H9 (cell line): ENCODE measurements around the gene ACTL9. TPM values are rescaled to one million over a fixed set of nuclear protein-coding genes. Genes with fewer than 3 reads are reported as not detected.

Experiments
- DNase-seq: peaks from one replicate; pipeline ENCODE4 v3.0.0-alpha.2; 2017
- H2AFZ ChIP-seq: one replicate; pipeline ENCODE4 v1.6.1; 2013; ENCODE audit warnings: mild to moderate bottlenecking, low read length, control low read depth, moderate library complexity
- H2AK5ac ChIP-seq: 2 replicates; pipeline ENCODE4 v1.6.1; 2013; ENCODE audit warnings: low read length, control low read depth, mixed read lengths; ENCODE audit not compliant: insufficient read length
- H2BK120ac ChIP-seq: one replicate; pipeline ENCODE4 v1.6.1; 2013; ENCODE audit warnings: low read depth, mild to moderate bottlenecking, low read length, control low read depth, inconsistent platforms; ENCODE audit not compliant: poor library complexity, severe bottlenecking
- H2BK12ac ChIP-seq: 2 replicates; pipeline ENCODE4 v1.6.1; 2013; ENCODE audit warnings: low read length, control low read depth, mixed read lengths, low read depth; ENCODE audit not compliant: insufficient read length
- H2BK15ac ChIP-seq: 2 replicates; pipeline ENCODE4 v1.6.1; 2013; ENCODE audit warnings: low read depth, low read length, control low read depth
- H2BK20ac ChIP-seq: one replicate; pipeline ENCODE4 v1.6.1; 2013; ENCODE audit warnings: low read depth, mild to moderate bottlenecking, low read length, control low read depth, inconsistent platforms; ENCODE audit not compliant: poor library complexity, severe bottlenecking
- H2BK5ac ChIP-seq: 2 replicates; pipeline ENCODE4 v1.6.1; 2013; ENCODE audit warnings: low read length, control low read depth, mixed read lengths; ENCODE audit not compliant: insufficient read length
- H3K14ac ChIP-seq: 2 replicates; pipeline ENCODE4 v1.6.1; 2013; ENCODE audit warnings: low read length, control low read depth; ENCODE audit not compliant: insufficient read depth
- H3K18ac ChIP-seq: 2 replicates; pipeline ENCODE4 v1.6.1; 2013; ENCODE audit warnings: low read depth, mild to moderate bottlenecking, mixed read lengths, low read length, control low read depth; ENCODE audit not compliant: insufficient read length
- H3K23ac ChIP-seq: 2 replicates; pipeline ENCODE4 v1.6.1; 2013; ENCODE audit warnings: low read length, control low read depth, mixed read lengths, low read depth; ENCODE audit not compliant: insufficient read length
- H3K23me2 ChIP-seq: 2 replicates; pipeline ENCODE4 v1.6.1; 2013; ENCODE audit warnings: low read depth, mild to moderate bottlenecking, mixed read lengths, low read length, control low read depth; ENCODE audit not compliant: insufficient read length, poor library complexity, severe bottlenecking
- H3K27ac ChIP-seq: 2 replicates; pipeline ENCODE4 v1.5.1; 2013; ENCODE audit warnings: low read length, control low read depth, mixed read lengths, low read depth; ENCODE audit not compliant: insufficient read length
- H3K27me3 ChIP-seq: 2 replicates; pipeline ENCODE4 v1.6.1; 2013; ENCODE audit warnings: low read length, control low read depth, inconsistent platforms; ENCODE audit not compliant: insufficient read depth
- H3K4ac ChIP-seq: 2 replicates; pipeline ENCODE4 v1.6.1; 2013; ENCODE audit warnings: low read depth, mild to moderate bottlenecking, control low read depth, inconsistent platforms, low read length, moderate library complexity
- H3K4me1 ChIP-seq: 2 replicates; pipeline ENCODE4 v1.6.1; 2013; ENCODE audit warnings: low read length, control low read depth, inconsistent platforms; ENCODE audit not compliant: insufficient read depth
- H3K4me2 ChIP-seq: 2 replicates; pipeline ENCODE4 v1.6.1; 2013; ENCODE audit warnings: low read length, control low read depth, mixed read lengths; ENCODE audit not compliant: insufficient read length, insufficient read depth
- H3K56ac ChIP-seq: 2 replicates; pipeline ENCODE4 v1.6.1; 2013; ENCODE audit warnings: low read depth, mild to moderate bottlenecking, mixed read lengths, low read length, control low read depth; ENCODE audit not compliant: insufficient read length
- H3K79me1 ChIP-seq: 2 replicates; pipeline ENCODE4 v1.6.1; 2013; ENCODE audit warnings: low read depth, mild to moderate bottlenecking, moderate library complexity, low read length, control low read depth, inconsistent platforms; ENCODE audit not compliant: insufficient read depth, poor library complexity, severe bottlenecking
- H3K79me2 ChIP-seq: 2 replicates; pipeline ENCODE4 v1.6.1; 2013; ENCODE audit warnings: low read length, control low read depth, inconsistent platforms; ENCODE audit not compliant: insufficient read depth
- H3K9ac ChIP-seq: 2 replicates; pipeline ENCODE4 v1.6.1; 2013; ENCODE audit warnings: low read length, control low read depth, mixed read lengths; ENCODE audit not compliant: insufficient read length; ENCODE audit errors: extremely low read depth
- H3K9me3 ChIP-seq: one replicate; pipeline ENCODE4 v1.6.1; 2013; ENCODE audit warnings: low read depth, low read length, inconsistent platforms; ENCODE audit not compliant: control insufficient read depth
- H3T11ph ChIP-seq: one replicate; pipeline ENCODE4 v1.6.1; 2013; ENCODE audit warnings: mild to moderate bottlenecking, low read length, control low read depth, inconsistent platforms
- H4K20me1 ChIP-seq: one replicate; pipeline ENCODE4 v1.6.1; 2013; ENCODE audit not compliant: control insufficient read depth, insufficient read length, insufficient read depth
- H4K5ac ChIP-seq: 2 replicates; pipeline ENCODE4 v1.6.1; 2013; ENCODE audit warnings: low read depth, mild to moderate bottlenecking, mixed read lengths, low read length, control low read depth; ENCODE audit not compliant: insufficient read length
- H4K8ac ChIP-seq: replicated peaks from 2 replicates; pipeline ENCODE4 v1.6.1; 2013; ENCODE audit warnings: low read length, control low read depth, mixed read lengths, low read depth; ENCODE audit not compliant: insufficient read length
- H4K91ac ChIP-seq: 2 replicates; pipeline ENCODE4 v1.6.1; 2013; ENCODE audit warnings: low read depth, mild to moderate bottlenecking, moderate library complexity, mixed read lengths, low read length, control low read depth; ENCODE audit not compliant: insufficient read length
- H3K27ac Mint-ChIP-seq, 3 experiments: 2 replicates in 2 of 3; 3 replicates in 1 of 3; pipeline ENCODE4 v1.8.0; 2020 to 2021; ENCODE audit warnings: mixed read lengths in 3 of 3, mild to moderate bottlenecking in 1 of 3, moderate library complexity in 1 of 3
- H3K27me3 Mint-ChIP-seq: 2 replicates; pipeline ENCODE4 v1.8.0; 2021; ENCODE audit warnings: low read depth, mild to moderate bottlenecking, moderate library complexity, mixed read lengths
- H3K36me3 Mint-ChIP-seq, 3 experiments: 2 replicates in 2 of 3; 3 replicates in 1 of 3; pipeline ENCODE4 v1.8.0; 2020 to 2021; ENCODE audit warnings: low read depth in 3 of 3, mixed read lengths in 3 of 3; ENCODE audit not compliant: insufficient read depth in 1 of 3
- H3K4me1 Mint-ChIP-seq, 2 experiments: 2 replicates each; pipeline ENCODE4 v1.8.0; 2020; ENCODE audit warnings: mixed read lengths in 2 of 2
- H3K4me3 Mint-ChIP-seq, 2 experiments: 2 replicates in 1 of 2; 3 replicates in 1 of 2; pipeline ENCODE4 v1.8.0; 2020 to 2021; ENCODE audit warnings: mild to moderate bottlenecking in 2 of 2, mixed read lengths in 2 of 2, moderate library complexity in 1 of 2
- H3K9me3 Mint-ChIP-seq, 2 experiments: 2 replicates in 1 of 2; 3 replicates in 1 of 2; pipeline ENCODE4 v1.8.0; 2020; ENCODE audit warnings: mild to moderate bottlenecking in 2 of 2, mixed read lengths in 2 of 2, moderate library complexity in 1 of 2
- CTCF ChIP-seq: fragments of 200-600 bp; sonication (generic); conservative IDR thresholded peaks from 3 replicates; pipeline ENCODE4 v1.8.0; 2021; ENCODE audit warnings: antibody characterized with exemption, mild to moderate bottlenecking
- WGBS: extraction: QIAGEN DNeasy Blood & Tissue Kit; methylation state at CpG from one replicate; pipeline ENCODE4 v1.1.7; 2013; ENCODE audit warnings: missing lambda C conversion rate, low lambda C conversion rate, mixed read lengths; ENCODE audit not compliant: insufficient read length; ENCODE audit errors: extremely low coverage; 5-methylcytosine and 5-hydroxymethylcytosine counted together
- total RNA-seq: library from RNA; stranded (reverse); gene quantifications from 2 replicates; pipeline ENCODE4 v1.2.1, GENCODE V29; 2021

Gene ACTL9
- total RNA-seq, 1 experiment from 2014 or later, result not detected

GRCh38 chr19:8738377-8738776, 39.8 kb upstream of the ACTL9 start:
- Histone ChIP-seq H3K56ac (no peak overlapping the region), H4K91ac (no peak overlapping the region), H3T11ph (no peak overlapping the region), H2BK120ac (no peak overlapping the region), H3K27ac (no peak overlapping the region), H4K20me1 (no peaks in the 10 kb centered on the region), H2BK15ac (no peak overlapping the region), H2BK20ac (no peak overlapping the region), H3K18ac (no peak overlapping the region), H3K14ac (no peak overlapping the region), H2BK12ac (no peak overlapping the region), H3K27me3 (no peaks in the 10 kb centered on the region), H3K79me1 (no peaks in the 10 kb centered on the region), H3K9me3 (peaks cover 47% of the 10 kb centered on the region), H3K4ac (no peak overlapping the region), H3K23me2 (no peaks in the 10 kb centered on the region), H4K8ac (no peak overlapping the region), H2BK5ac (no peak overlapping the region), H3K79me2 (no peaks in the 10 kb centered on the region), H3K4me2 (no peak overlapping the region), H4K5ac (no peak overlapping the region), H2AFZ (no peak overlapping the region), H2AK5ac (no peak overlapping the region), H3K23ac (no peak overlapping the region), H3K9ac (no peak overlapping the region), H3K4me1 (no peaks in the 10 kb centered on the region)
- Mint-ChIP-seq H3K4me3 (no peak overlapping the region), H3K27me3 (peaks cover 6% of the 10 kb centered on the region), H3K9me3 (peaks cover 57 to 66% of the 10 kb centered on the region in 2 experiments), H3K4me1 (no peaks in the 10 kb centered on the region), H3K36me3 (peaks cover 3 to 9% (median 9%) of the 10 kb centered on the region in 3 experiments; a peak in 4 of 7 replicates), H3K27ac (no peak overlapping the region)
- no peak for TF ChIP-seq CTCF
- no CpG with 5 or more reads among the region's 8 CpGs for WGBS
- DNase-seq, result no peak
